Astrocyte (in vitro differentiated cells and primary cell): ENCODE measurements around the gene RGL1.
A peak's percentile ranks its signal among the peaks of the same experiment; 100 is the strongest.

Source experiments
- CTCF ChIP-seq: IDR thresholded peaks from 2 replicates; pipeline ENCODE4 v1.5.1; 2011; ENCODE audit warnings: low read depth, mild to moderate bottlenecking, inconsistent platforms, low read length, moderate library complexity; ENCODE audit not compliant: insufficient read depth
- EZH2 ChIP-seq: IDR thresholded peaks from 2 replicates; pipeline ENCODE4 v1.6.1; 2012; ENCODE audit warnings: mild to moderate bottlenecking, low read length, inconsistent platforms; ENCODE audit not compliant: insufficient read depth

- TF ChIP-seq CTCF, result peak; percentile 38
- no peak for TF ChIP-seq EZH2
Measured at GRCh38 chr1:183942933-183943693, 138.2 kb downstream of the RGL1 start.
